ENCODE results near the gene UGT1A5.

Gene UGT1A5

GRCh38 chr2:233807966-233808935 is 95.5 kb downstream of the UGT1A5 start:
- no peak for DNase-seq (ENCODE audit: low read depth in 2 of 2)

- no peak for DNase-seq (ENCODE audit: low read depth in 2 of 2)
Observed at GRCh38 chr2:233810385-233810784, 97.7 kb downstream of the UGT1A5 start.

GRCh38 chr2:233811087-233811486 is 98.4 kb downstream of the UGT1A5 start:
- DNase-seq (ENCODE audit: low read depth in 2 of 2), result no peak

- DNase-seq (ENCODE audit: low read depth in 2 of 2), result no peak
Observed at GRCh38 chr2:233811732-233812131, 99.0 kb downstream of the UGT1A5 start.

GRCh38 chr2:233813236-233814055 is 100.7 kb downstream of the UGT1A5 start:
- no peak for DNase-seq (ENCODE audit: low read depth in 2 of 2)

GRCh38 chr2:233814056-233814835 is 101.5 kb downstream of the UGT1A5 start:
- no peak for DNase-seq (ENCODE audit: low read depth in 2 of 2)

GRCh38 chr2:233815861-233816260 is 103.2 kb downstream of the UGT1A5 start:
- DNase-seq (ENCODE audit: low read depth in 2 of 2), result no peak

- DNase-seq (ENCODE audit: low read depth in 2 of 2), result no peak
Observed at GRCh38 chr2:233816334-233816733, 103.6 kb downstream of the UGT1A5 start.

- DNase-seq (ENCODE audit: low read depth in 2 of 2), result no peak
Observed at GRCh38 chr2:233816771-233817170, 104.1 kb downstream of the UGT1A5 start.

GRCh38 chr2:233817361-233817911 is 104.7 kb downstream of the UGT1A5 start:
- no peak for DNase-seq (ENCODE audit: low read depth in 2 of 2)

- no peak for DNase-seq (ENCODE audit: low read depth in 2 of 2)
Observed at GRCh38 chr2:233817995-233818638, 105.4 kb downstream of the UGT1A5 start.

GRCh38 chr2:233818639-233819621 is 106.2 kb downstream of the UGT1A5 start:
- no peak for DNase-seq (ENCODE audit: low read depth in 2 of 2)

- DNase-seq (ENCODE audit: low read depth in 2 of 2), result no peak
Observed at GRCh38 chr2:233819884-233820773, 107.4 kb downstream of the UGT1A5 start.

- no peak for DNase-seq (ENCODE audit: low read depth in 2 of 2)
Observed at GRCh38 chr2:233820774-233821105, 108.0 kb downstream of the UGT1A5 start.

GRCh38 chr2:233821196-233821595 is 108.5 kb downstream of the UGT1A5 start:
- no peak for DNase-seq (ENCODE audit: low read depth in 2 of 2)

GRCh38 chr2:233821709-233822100 is 109.0 kb downstream of the UGT1A5 start:
- no peak for DNase-seq (ENCODE audit: low read depth in 2 of 2)

GRCh38 chr2:233822101-233822771 is 109.5 kb downstream of the UGT1A5 start:
- no peak for DNase-seq (ENCODE audit: low read depth in 2 of 2)
